HepG2 (cell line): ENCODE results near the gene AGMO. TPM values are rescaled to one million over a fixed set of nuclear protein-coding genes. Genes with fewer than 3 reads are reported as not detected.

ENCODE experiments used
- ATAC-seq: fragments of 200-7000 bp; cut with Tn5 transposase; 3 replicates; pipeline ENCODE4 v1.9.1; 2020; ENCODE audit warnings: mild to moderate bottlenecking, moderate library complexity
- BruUV-seq: library from RNA; stranded (reverse); fragments of 400-500 nt; replicated peaks from 2 replicates; lab custom pipeline; 2021; lab: Mats Ljungman, UMichigan
- CTCF ChIA-PET: fragments of 300-600 bp; formaldehyde crosslinking; extraction: SDS; loops from one replicate; lab custom pipeline; 2021; ENCODE audit warnings: low total read pairs, inconsistent platforms, low intra/inter-chr PET ratio; lab: Yijun Ruan, JAX
- POLR2A ChIA-PET: fragments of 350-600 bp; sonication (Branson Sonifier 250); formaldehyde crosslinking; loops from one replicate; lab custom pipeline; 2020; ENCODE audit warnings: antibody characterized with exemption, inconsistent platforms; lab: Yijun Ruan, JAX
- DNase-seq: peaks from one replicate; pipeline ENCODE4 v3.0.0-alpha.2; 2015; ENCODE audit warnings: low spot score
- FAIRE-seq: peaks from 3 replicates; lab custom pipeline; 2011; peaks lifted over from hg19 to GRCh38; lab: Jason Lieb, UNC
- H2AFZ ChIP-seq: one replicate; pipeline ENCODE4 v1.6.1; 2011; ENCODE audit warnings: low read length, inconsistent platforms
- H3K27ac ChIP-seq: fragments of 300-600 bp; 3 replicates; pipeline ENCODE4 v1.8.0; 2011; ENCODE audit warnings: mixed run types, mild to moderate bottlenecking, mixed read lengths, low read length, inconsistent platforms; ENCODE audit not compliant: insufficient read depth; ENCODE audit errors: extremely low read length
- H3K27me3 ChIP-seq, 2 experiments: fragments of 200-600 bp in 1 of 2; 2 replicates in 1 of 2; 3 replicates in 1 of 2; pipeline versions ENCODE4 v1.6.0 to v1.8.0; 2011; ENCODE audit warnings: low read length in 2 of 2, mild to moderate bottlenecking in 2 of 2, moderate library complexity in 2 of 2, inconsistent platforms in 1 of 2; ENCODE audit not compliant: insufficient read depth in 2 of 2, control insufficient read depth in 1 of 2
- H3K36me3 ChIP-seq, 2 experiments: fragments of 200-600 bp in 1 of 2; replicated peaks in 1 of 2; 2 replicates in 1 of 2; 3 replicates in 1 of 2; pipeline versions ENCODE4 v1.5.1 to v1.8.0; 2011; ENCODE audit warnings: low read length in 2 of 2, inconsistent platforms in 1 of 2; ENCODE audit not compliant: insufficient read depth in 2 of 2, control insufficient read depth in 1 of 2
- H3K4me1 ChIP-seq: 2 replicates; pipeline ENCODE4 v1.5.1; 2012; ENCODE audit warnings: low read length, inconsistent platforms; ENCODE audit not compliant: insufficient read depth
- H3K4me2 ChIP-seq: 2 replicates; pipeline ENCODE4 v1.6.0; 2011; ENCODE audit warnings: low read depth, low read length, inconsistent platforms
- H3K4me3 ChIP-seq, 3 experiments: fragments of 200-600 bp in 1 of 3; sonication (generic), shearing (Covaris generic) in 1 of 3; replicated peaks in 1 of 3; 2 replicates each; pipeline ENCODE4 v1.5.1; 2011 to 2016; ENCODE audit warnings: low read length in 3 of 3, inconsistent platforms in 2 of 3, low read depth in 2 of 3, mild to moderate bottlenecking in 2 of 3, control low read depth in 1 of 3, mixed read lengths in 1 of 3; ENCODE audit not compliant: insufficient read depth in 1 of 3
- H3K79me2 ChIP-seq: one replicate; pipeline ENCODE4 v1.6.1; 2011; ENCODE audit warnings: low read length, inconsistent platforms; ENCODE audit not compliant: insufficient read depth
- H3K9ac ChIP-seq: 2 replicates; pipeline ENCODE4 v1.6.0; 2011; ENCODE audit warnings: mild to moderate bottlenecking, low read depth, low read length, inconsistent platforms; ENCODE audit not compliant: insufficient read depth
- H3K9me3 ChIP-seq: 2 replicates; pipeline ENCODE4 v1.5.1; 2012; ENCODE audit warnings: mild to moderate bottlenecking, low read length
- H4K20me1 ChIP-seq: 2 replicates; pipeline ENCODE4 v1.6.0; 2011; ENCODE audit warnings: inconsistent platforms, mild to moderate bottlenecking, low read length, moderate library complexity; ENCODE audit not compliant: insufficient read depth
- ARHGAP35 ChIP-seq: sonication (generic); formaldehyde crosslinking; IDR thresholded peaks from 2 replicates; pipeline ENCODE4 v1.9.0; 2022; ENCODE audit warnings: mild to moderate bottlenecking, inconsistent platforms, moderate library complexity, missing genetic modification reagents, borderline replicate concordance
- CREB1 ChIP-seq, 2 experiments: fragments of 450-650 bp in 1 of 2; IDR thresholded peaks; 2 replicates each; pipeline ENCODE4 v1.6.1; 2016 to 2017; ENCODE audit warnings: control low read depth in 1 of 2, mild to moderate bottlenecking in 1 of 2, missing compliant biosample characterization in 1 of 2, missing genetic modification characterization in 1 of 2
- FOXO1 ChIP-seq: sonication (generic); formaldehyde crosslinking; IDR thresholded peaks from 2 replicates; pipeline ENCODE4 v1.4.0; 2020; ENCODE audit warnings: missing genetic modification reagents
- KDM4B ChIP-seq: sonication (generic); formaldehyde crosslinking; IDR thresholded peaks from 2 replicates; pipeline ENCODE4 v1.4.0; 2020; ENCODE audit warnings: missing genetic modification reagents
- KLF13 ChIP-seq: sonication (generic); formaldehyde crosslinking; IDR thresholded peaks from 2 replicates; pipeline ENCODE4 v1.4.0; 2020; ENCODE audit warnings: mild to moderate bottlenecking, missing genetic modification reagents
- PHB2 ChIP-seq: fragments of 450-650 bp; IDR thresholded peaks from 2 replicates; pipeline ENCODE4 v1.6.1; 2018; ENCODE audit not compliant: partially characterized antibody
- PTBP1 ChIP-seq: fragments of 200-400 bp; formaldehyde crosslinking; IDR thresholded peaks from 2 replicates; pipeline ENCODE4 v1.6.1; 2018; ENCODE audit warnings: low read length, low read depth; ENCODE audit not compliant: poor library complexity, severe bottlenecking
- RARA ChIP-seq: IDR thresholded peaks from 2 replicates; pipeline ENCODE4 v1.6.1; 2016; ENCODE audit warnings: missing genetic modification reagents, missing compliant biosample characterization
- SIX1 ChIP-seq: sonication (generic); formaldehyde crosslinking; IDR thresholded peaks from 2 replicates; pipeline ENCODE4 v1.4.0; 2020; ENCODE audit warnings: missing genetic modification reagents, borderline replicate concordance
- SNAI1 ChIP-seq: sonication (generic); formaldehyde crosslinking; IDR thresholded peaks from 2 replicates; pipeline ENCODE4 v1.5.0; 2020; ENCODE audit warnings: mild to moderate bottlenecking, missing genetic modification reagents, borderline replicate concordance
- TAF15 ChIP-seq: fragments of 200-400 bp; formaldehyde crosslinking; IDR thresholded peaks from one replicate; pipeline ENCODE4 v1.6.1; 2018; ENCODE audit warnings: mild to moderate bottlenecking, low read depth, low read length; ENCODE audit not compliant: poor library complexity, severe bottlenecking
- TBP ChIP-seq: sonication (generic); formaldehyde crosslinking; IDR thresholded peaks from 2 replicates; pipeline ENCODE4 v1.5.0; 2020; ENCODE audit warnings: missing genetic modification reagents
- ZFAT ChIP-seq: sonication (generic); formaldehyde crosslinking; conservative IDR thresholded peaks from 2 replicates; pipeline ENCODE4 v1.8.1; 2023; ENCODE audit warnings: missing genetic modification reagents, inconsistent platforms
- ZNF496 ChIP-seq: sonication (generic); formaldehyde crosslinking; IDR thresholded peaks from 2 replicates; pipeline ENCODE4 v1.8.1; 2023; ENCODE audit warnings: mild to moderate bottlenecking, moderate library complexity, missing genetic modification reagents; ENCODE audit not compliant: insufficient replicate concordance
- WGBS: methylation state at CpG from one replicate; pipeline ENCODE4 v1.1.6; 2017; ENCODE audit warnings: low lambda C conversion rate; 5-methylcytosine and 5-hydroxymethylcytosine counted together
- in situ Hi-C: cut with HindIII; loops from 2 replicates; pipeline ENCODE4 v1.10.0; 2017; ENCODE audit warnings: low pct_unique_long_range_greater_than_20kb; ENCODE audit not compliant: extremely low pct_ligation_motif_present
- intact Hi-C: fragments of 100-400 bp; cut with micrococcal nuclease; formaldehyde crosslinking; loops from one replicate; pipeline ENCODE4 v1.10.0; 2022; ENCODE audit not compliant: unreplicated experiment
- polyA plus RNA-seq, 8 experiments: library from polyadenylated mRNA; depleted of rRNA in 3 of 8; stranded (reverse) in 7 of 8; unstranded in 1 of 8; fragments of >200 nt; fragmentation: Illumina TruSeq in 4 of 8; extraction: Trizol in 4 of 8; gene quantifications; 2 replicates each; pipeline versions ENCODE4 v1.2.1 to v1.2.3, GENCODE V29; 2011 to 2016; ENCODE audit warnings: low read depth in 4 of 8, missing spikeins in 1 of 8, mixed read lengths in 1 of 8; ENCODE audit not compliant: insufficient read depth in 1 of 8
- total RNA-seq, 5 experiments: library from RNA; depleted of rRNA; stranded (reverse); fragments of >200 nt; fragmentation: Illumina TruSeq; extraction: Trizol; gene quantifications; 2 replicates each; pipeline ENCODE4 v1.2.3, GENCODE V29; 2016; ENCODE audit warnings: low read depth in 1 of 5
- TF ChIP-seq, protein P1 (sequence below): sonication (generic); formaldehyde crosslinking; IDR thresholded peaks from 2 replicates; pipeline ENCODE4 v1.4.0; 2020; ENCODE audit warnings: low read depth, mild to moderate bottlenecking, missing genetic modification reagents
- TF ChIP-seq, protein P2 (sequence below): sonication (generic); formaldehyde crosslinking; IDR thresholded peaks from 2 replicates; pipeline ENCODE4 v1.4.0; 2020; ENCODE audit warnings: missing genetic modification reagents, low read depth, mild to moderate bottlenecking, borderline replicate concordance
- TF ChIP-seq, protein P3 (sequence below): sonication (generic); formaldehyde crosslinking; conservative IDR thresholded peaks from 2 replicates; pipeline ENCODE4 v1.8.1; 2023; ENCODE audit warnings: missing genetic modification reagents
- TF ChIP-seq, protein P4 (sequence below): sonication (generic); formaldehyde crosslinking; IDR thresholded peaks from 2 replicates; pipeline ENCODE4 v1.9.0; 2021; ENCODE audit warnings: missing genetic modification reagents, borderline replicate concordance

The AGMO gene
- total and polyA plus RNA-seq, 2 of the 13 experiments (the other 11 are each of a cell fraction or from before 2014, with no cell fraction given) = 0.22 to 0.50 TPM

DNA sequence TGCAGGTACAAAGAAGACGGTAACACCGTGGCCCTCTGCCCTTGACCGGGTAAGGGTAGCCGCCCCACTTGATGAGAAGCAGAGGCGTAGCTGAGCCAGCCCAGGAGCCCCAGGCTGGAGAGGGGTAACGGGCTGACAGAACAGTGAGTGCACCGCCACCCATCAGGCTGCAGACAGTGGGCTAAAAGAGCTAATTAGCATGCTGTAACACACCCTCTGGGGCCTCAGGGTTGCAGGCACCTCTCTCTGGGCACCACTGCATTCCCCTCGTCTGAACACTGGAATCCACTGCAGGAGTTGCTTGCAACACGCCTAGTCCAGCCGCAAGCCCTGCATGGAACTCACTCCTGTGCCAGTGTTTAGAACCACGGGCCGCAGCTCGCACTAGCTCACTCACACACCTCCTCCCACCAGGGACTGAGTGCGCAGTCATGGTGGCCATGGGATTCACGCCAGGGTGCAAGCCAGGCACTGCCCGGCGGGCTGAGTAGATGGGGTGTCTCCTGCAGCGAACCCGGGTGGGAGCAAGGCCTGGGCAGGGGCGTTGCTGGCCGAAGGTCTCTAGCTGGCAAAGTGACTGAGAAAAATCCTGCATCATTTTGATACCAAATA lies 36.1 kb downstream of the AGMO start (continued):
- TF ChIP-seq ARHGAP35 (CRISPR knock-in tag) (no peak), TBP (no peak), SIX1 (CRISPR knock-in tag) (no peak), FOXO1 (CRISPR knock-in tag) (no peak), KLF13 (CRISPR knock-in tag) (no peak), CREB1 (IDR thresholded peaks at IDR 0.05) (no peak), CREB1 (CRISPR knock-in tag; IDR thresholded peaks at IDR 0.05) (no peak), SNAI1 (CRISPR knock-in tag) (no peak), PTBP1 (no peak), RARA (no peak)
- TF ChIP-seq, protein P1, sequence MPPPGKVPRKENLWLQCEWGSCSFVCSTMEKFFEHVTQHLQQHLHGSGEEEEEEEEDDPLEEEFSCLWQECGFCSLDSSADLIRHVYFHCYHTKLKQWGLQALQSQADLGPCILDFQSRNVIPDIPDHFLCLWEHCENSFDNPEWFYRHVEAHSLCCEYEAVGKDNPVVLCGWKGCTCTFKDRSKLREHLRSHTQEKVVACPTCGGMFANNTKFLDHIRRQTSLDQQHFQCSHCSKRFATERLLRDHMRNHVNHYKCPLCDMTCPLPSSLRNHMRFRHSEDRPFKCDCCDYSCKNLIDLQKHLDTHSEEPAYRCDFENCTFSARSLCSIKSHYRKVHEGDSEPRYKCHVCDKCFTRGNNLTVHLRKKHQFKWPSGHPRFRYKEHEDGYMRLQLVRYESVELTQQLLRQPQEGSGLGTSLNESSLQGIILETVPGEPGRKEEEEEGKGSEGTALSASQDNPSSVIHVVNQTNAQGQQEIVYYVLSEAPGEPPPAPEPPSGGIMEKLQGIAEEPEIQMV (CRISPR knock-in tag) = no peak
- TF ChIP-seq, protein P2, sequence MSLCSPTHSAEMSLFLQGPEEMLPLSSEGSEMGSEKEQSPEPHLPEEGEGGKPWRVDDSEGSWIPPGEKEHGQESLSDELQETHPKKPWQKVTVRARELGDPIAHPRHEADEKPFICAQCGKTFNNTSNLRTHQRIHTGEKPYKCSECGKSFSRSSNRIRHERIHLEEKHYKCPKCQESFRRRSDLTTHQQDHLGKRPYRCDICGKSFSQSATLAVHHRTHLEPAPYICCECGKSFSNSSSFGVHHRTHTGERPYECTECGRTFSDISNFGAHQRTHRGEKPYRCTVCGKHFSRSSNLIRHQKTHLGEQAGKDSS (CRISPR knock-in tag) = no peak
- TF ChIP-seq, all 625 proteins: peak for 0

DNA sequence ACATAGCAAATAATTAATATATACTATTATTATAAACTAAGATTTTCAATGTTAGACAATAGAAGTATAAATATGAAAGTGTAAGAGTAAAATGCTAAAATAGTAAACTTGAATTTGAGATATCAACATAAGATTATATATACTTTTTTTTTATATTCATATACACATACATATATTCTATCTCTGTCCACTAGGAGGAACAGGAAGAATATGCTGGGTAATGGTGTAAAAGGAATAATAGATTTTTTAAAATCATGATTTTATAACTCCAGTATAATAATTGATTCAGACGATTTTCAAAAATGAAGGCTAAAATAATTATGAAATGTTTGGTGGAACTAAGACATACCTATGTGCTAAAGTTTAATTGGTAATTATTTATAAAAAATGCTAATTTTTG lies 37.7 kb downstream of the AGMO start:
- ChIA-PET CTCF (no interaction called here), POLR2A (no interaction called here)
- H3K9ac ChIP-seq = no peak overlapping the region
- ATAC-seq (no peak), FAIRE-seq (no peak), DNase-seq (no peak)
- no peak overlapping the region for H3K4me3 ChIP-seq
- no TSS peak for BruUV-seq
- no peak overlapping the region for H3K4me2 ChIP-seq
- intact Hi-C loops (no loop called here), in situ Hi-C loops (no loop called here)
- peaks cover 82% of the 10 kb centered on the region for H3K9me3 ChIP-seq
- H3K27ac ChIP-seq = no peak overlapping the region
- 73% methylated on average over 1 of the region's 1 CpG for WGBS
- no peaks in the 10 kb centered on the region for H3K27me3 ChIP-seq
- H3K4me1 ChIP-seq = no peaks in the 10 kb centered on the region
- H3K36me3 ChIP-seq = no peaks in the 10 kb centered on the region
- no peak overlapping the region for H2AFZ ChIP-seq
- no peaks in the 10 kb centered on the region for H3K79me2 ChIP-seq
- H4K20me1 ChIP-seq = no peaks in the 10 kb centered on the region
- TF ChIP-seq KDM4B (CRISPR knock-in tag) (no peak), TAF15 (no peak), PHB2 (no peak), ZFAT (CRISPR knock-in tag) (no peak), ZNF496 (no peak)
- TF ChIP-seq, protein P3, sequence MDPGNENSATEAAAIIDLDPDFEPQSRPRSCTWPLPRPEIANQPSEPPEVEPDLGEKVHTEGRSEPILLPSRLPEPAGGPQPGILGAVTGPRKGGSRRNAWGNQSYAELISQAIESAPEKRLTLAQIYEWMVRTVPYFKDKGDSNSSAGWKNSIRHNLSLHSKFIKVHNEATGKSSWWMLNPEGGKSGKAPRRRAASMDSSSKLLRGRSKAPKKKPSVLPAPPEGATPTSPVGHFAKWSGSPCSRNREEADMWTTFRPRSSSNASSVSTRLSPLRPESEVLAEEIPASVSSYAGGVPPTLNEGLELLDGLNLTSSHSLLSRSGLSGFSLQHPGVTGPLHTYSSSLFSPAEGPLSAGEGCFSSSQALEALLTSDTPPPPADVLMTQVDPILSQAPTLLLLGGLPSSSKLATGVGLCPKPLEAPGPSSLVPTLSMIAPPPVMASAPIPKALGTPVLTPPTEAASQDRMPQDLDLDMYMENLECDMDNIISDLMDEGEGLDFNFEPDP (CRISPR knock-in tag) = no peak
- TF ChIP-seq, protein P4, sequence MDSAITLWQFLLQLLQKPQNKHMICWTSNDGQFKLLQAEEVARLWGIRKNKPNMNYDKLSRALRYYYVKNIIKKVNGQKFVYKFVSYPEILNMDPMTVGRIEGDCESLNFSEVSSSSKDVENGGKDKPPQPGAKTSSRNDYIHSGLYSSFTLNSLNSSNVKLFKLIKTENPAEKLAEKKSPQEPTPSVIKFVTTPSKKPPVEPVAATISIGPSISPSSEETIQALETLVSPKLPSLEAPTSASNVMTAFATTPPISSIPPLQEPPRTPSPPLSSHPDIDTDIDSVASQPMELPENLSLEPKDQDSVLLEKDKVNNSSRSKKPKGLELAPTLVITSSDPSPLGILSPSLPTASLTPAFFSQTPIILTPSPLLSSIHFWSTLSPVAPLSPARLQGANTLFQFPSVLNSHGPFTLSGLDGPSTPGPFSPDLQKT = no peak
